C4-2B (cell line): ENCODE results near the gene TPD52L2.

ENCODE experiments used
- H3K27ac ChIP-seq: fragments of 450-650 bp; 2 replicates; pipeline ENCODE4 v1.5.1; 2017
- ZFX ChIP-seq: fragments of 450-650 bp; IDR thresholded peaks from 2 replicates; pipeline ENCODE4 v1.6.1; 2017
- TF ChIP-seq, protein P1 (sequence below): fragments of 450-650 bp; conservative IDR thresholded peaks from 2 replicates; pipeline ENCODE4 v1.5.1; 2017; ENCODE audit warnings: mild to moderate bottlenecking

TPD52L2 gene

GRCh38 chr20:63893999-63894357 is 28.9 kb downstream of the TPD52L2 start:
- peak overlapping the region; percentile 85 for H3K27ac ChIP-seq
- TF ChIP-seq, protein P1, sequence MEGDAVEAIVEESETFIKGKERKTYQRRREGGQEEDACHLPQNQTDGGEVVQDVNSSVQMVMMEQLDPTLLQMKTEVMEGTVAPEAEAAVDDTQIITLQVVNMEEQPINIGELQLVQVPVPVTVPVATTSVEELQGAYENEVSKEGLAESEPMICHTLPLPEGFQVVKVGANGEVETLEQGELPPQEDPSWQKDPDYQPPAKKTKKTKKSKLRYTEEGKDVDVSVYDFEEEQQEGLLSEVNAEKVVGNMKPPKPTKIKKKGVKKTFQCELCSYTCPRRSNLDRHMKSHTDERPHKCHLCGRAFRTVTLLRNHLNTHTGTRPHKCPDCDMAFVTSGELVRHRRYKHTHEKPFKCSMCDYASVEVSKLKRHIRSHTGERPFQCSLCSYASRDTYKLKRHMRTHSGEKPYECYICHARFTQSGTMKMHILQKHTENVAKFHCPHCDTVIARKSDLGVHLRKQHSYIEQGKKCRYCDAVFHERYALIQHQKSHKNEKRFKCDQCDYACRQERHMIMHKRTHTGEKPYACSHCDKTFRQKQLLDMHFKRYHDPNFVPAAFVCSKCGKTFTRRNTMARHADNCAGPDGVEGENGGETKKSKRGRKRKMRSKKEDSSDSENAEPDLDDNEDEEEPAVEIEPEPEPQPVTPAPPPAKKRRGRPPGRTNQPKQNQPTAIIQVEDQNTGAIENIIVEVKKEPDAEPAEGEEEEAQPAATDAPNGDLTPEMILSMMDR, result no peak
- TF ChIP-seq ZFX, result no peak

DNA sequence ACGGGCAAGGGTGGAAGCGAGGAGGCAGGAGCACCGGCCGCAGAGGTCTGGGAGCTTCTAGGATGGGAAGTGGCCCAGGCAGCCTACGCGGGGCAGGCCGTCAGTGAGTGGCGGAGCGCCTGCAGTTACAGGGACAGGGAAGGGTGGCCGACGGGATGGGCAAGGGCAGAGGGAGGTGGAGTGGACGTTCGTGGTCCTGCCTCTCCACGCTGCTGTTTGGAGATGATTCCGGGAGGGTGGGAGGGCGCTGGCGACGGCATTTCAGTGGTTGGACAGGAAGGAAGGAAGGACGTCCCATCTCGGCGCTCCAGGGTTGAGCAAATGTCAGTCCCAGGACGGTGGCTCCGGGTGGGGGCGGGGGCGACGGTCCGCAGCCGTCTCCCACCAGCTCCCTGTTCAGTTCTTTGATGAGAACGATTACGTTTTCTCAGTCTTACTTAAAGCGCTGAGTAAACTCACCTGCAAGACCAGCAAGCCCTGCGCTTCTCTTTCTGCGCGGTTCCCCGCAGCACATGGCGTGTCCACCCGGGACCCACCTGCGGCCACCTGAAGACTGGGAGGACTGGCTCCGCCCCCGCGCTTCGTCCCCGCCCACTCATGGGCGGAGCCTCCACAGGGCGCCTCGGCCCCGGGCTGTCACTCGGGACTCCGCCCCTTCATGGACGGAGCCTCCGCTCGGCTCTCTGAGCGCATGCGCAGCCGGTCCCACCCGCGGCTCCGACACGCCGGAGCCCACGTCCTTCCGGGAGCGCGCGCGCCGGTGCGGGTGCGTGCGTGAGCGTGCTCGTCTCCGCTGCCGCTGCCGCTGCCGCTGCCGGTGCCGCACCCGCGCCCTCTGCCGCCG is 29.5 kb downstream of the TPD52L2 start, which contains the start of gene DNAJC5:
Gene DNAJC5, plus strand, starts transcription at position 769 of the 844 bp plus-strand sequence. CDS start 33,220 bp downstream, outside the sequence.
- peak within 1 kb of the TSS; percentile 85 for H3K27ac ChIP-seq
- no peak for TF ChIP-seq ZFX
- TF ChIP-seq, protein P1, result no peak

GRCh38 chr20:63895202-63895951 is 30.3 kb downstream of the TPD52L2 start:
- H3K27ac ChIP-seq, result peak overlapping the region; percentile 85
- peak; percentile 57; the same call in 1 of the 2 replicates for TF ChIP-seq ZFX
- TF ChIP-seq, protein P1, result no peak

DNA sequence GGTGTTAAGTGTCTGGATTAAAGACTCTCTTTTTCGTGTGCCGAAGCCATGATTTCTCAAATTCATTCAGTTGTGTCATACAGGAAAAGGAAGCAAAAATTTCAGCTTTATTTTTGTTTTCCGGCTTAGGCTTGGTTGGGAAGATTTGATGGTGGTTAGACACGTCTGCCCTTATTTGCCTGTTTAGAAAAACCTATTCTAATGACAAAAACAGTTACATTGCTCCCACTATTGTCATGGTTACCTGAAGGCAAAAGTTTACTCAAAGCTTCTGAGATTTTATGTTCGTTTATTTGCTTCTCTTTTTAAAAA is 30.8 kb downstream of the TPD52L2 start:
- TF ChIP-seq, protein P1, result no peak
- TF ChIP-seq ZFX, result no peak
- peak overlapping the region; percentile 85 for H3K27ac ChIP-seq

- TF ChIP-seq, protein P1, result no peak
- no peak for TF ChIP-seq ZFX
- H3K27ac ChIP-seq, result peak overlapping the region; percentile 85
Measured at GRCh38 chr20:63896264-63897105, 31.4 kb downstream of the TPD52L2 start.

DNA sequence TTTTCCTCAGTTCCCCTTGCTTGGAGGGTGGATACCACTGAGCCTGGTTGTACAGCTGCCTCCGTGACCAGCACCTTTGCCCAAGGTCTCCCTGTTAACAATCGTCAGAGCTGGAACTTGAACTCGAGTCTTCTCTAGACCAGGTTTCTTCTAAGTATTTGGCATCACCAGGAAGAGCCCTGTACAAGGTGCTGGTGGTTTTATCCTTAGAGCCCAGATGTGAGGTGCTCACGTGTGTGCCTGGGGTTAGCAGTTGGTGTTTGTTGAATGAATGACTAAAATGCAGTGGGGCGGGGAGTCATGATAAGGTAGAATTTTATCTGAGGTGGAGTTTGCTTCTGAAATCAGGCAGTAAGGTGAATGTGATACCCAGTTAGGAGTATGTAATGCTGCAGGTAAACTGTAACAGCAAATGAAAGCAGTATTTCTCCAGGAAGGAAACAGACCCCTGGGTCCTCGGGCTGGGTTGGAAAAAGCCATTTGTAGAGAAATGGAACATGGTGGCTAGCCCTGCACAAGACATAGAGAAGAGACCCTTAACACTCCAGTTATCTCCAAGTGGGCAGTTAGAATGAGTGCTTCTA is 33.0 kb downstream of the TPD52L2 start:
- TF ChIP-seq, protein P1, result no peak
- TF ChIP-seq ZFX, result no peak
- H3K27ac ChIP-seq, result no peak overlapping the region; the same call in 1 of the 2 replicates
